ENCODE results near the gene MT1E. TPM values are rescaled to one million over a fixed set of nuclear protein-coding genes. Genes with fewer than 3 reads are reported as not detected.

MT1E gene
- total and polyA plus RNA-seq, 2 of the 13 experiments (the other 11 are each of a cell fraction or from before 2014, with no cell fraction given) = 110 to 1,072 TPM

- 0 out of 2 replicates have a peak, but pooled peaks have one; percentile 39 for TF ChIP-seq IRF9 (CRISPR knock-in tag; IDR thresholded peaks at IDR 0.05; ENCODE audit: borderline replicate concordance)
- peak; percentile 89; the same call in 1 of the 2 replicates for TF ChIP-seq MTA1 (CRISPR knock-in tag; IDR thresholded peaks at IDR 0.05; ENCODE audit: borderline replicate concordance)
- TF ChIP-seq CENPT (CRISPR knock-in tag; IDR thresholded peaks at IDR 0.05; ENCODE audit: low read depth) = no peak
- no peak; the same call in 1 of the 2 replicates for TF ChIP-seq STAT6 (CRISPR knock-in tag; IDR thresholded peaks at IDR 0.05; ENCODE audit: borderline replicate concordance)
- no peak for TF ChIP-seq ZNF777 (CRISPR knock-in tag; IDR thresholded peaks at IDR 0.05)
- 0 out of 2 replicates have a peak, but pooled peaks have one; percentile 9 for TF ChIP-seq FOXO1 (CRISPR knock-in tag; IDR thresholded peaks at IDR 0.05)
- no peak for TF ChIP-seq ZNF20 (CRISPR knock-in tag; IDR thresholded peaks at IDR 0.05)
- TF ChIP-seq PLSCR1 (CRISPR knock-in tag; IDR thresholded peaks at IDR 0.05; ENCODE audit: borderline replicate concordance) = no peak
- no peak for TF ChIP-seq BCLAF1 (IDR thresholded peaks at IDR 0.05)
- no peak for TF ChIP-seq TIGD3 (CRISPR knock-in tag; IDR thresholded peaks at IDR 0.05; ENCODE audit: borderline replicate concordance)
- peak; percentile 68 for TF ChIP-seq SKI (IDR thresholded peaks at IDR 0.05; ENCODE audit: partially characterized antibody)
- TF ChIP-seq ZNF563 (CRISPR knock-in tag; IDR thresholded peaks at IDR 0.05) = no peak
- no peak for TF ChIP-seq LBX2 (CRISPR knock-in tag; IDR thresholded peaks at IDR 0.05; ENCODE audit: borderline replicate concordance)
- TF ChIP-seq SAP130 (CRISPR knock-in tag; IDR thresholded peaks at IDR 0.05; ENCODE audit: low read depth) = peak; percentile 49; the same call in 1 of the 2 replicates
- no peak for TF ChIP-seq ZNF772 (CRISPR knock-in tag; IDR thresholded peaks at IDR 0.05)
- TF ChIP-seq SIX1 (CRISPR knock-in tag; IDR thresholded peaks at IDR 0.05; ENCODE audit: borderline replicate concordance) = no peak
Measured at GRCh38 chr16:56667581-56668571, 42.3 kb downstream of the MT1E start, which contains the start of gene MT1G (continued).

Data from HepG2 (cell line).